Measurements from ENCODE around the gene PHLDB1.
"Not testable (repeated sequence)": the region's sequence is repeated elsewhere in the genome, so short reads cannot be mapped to it uniquely, and the experiment has no call there.

Gene PHLDB1

DNA sequence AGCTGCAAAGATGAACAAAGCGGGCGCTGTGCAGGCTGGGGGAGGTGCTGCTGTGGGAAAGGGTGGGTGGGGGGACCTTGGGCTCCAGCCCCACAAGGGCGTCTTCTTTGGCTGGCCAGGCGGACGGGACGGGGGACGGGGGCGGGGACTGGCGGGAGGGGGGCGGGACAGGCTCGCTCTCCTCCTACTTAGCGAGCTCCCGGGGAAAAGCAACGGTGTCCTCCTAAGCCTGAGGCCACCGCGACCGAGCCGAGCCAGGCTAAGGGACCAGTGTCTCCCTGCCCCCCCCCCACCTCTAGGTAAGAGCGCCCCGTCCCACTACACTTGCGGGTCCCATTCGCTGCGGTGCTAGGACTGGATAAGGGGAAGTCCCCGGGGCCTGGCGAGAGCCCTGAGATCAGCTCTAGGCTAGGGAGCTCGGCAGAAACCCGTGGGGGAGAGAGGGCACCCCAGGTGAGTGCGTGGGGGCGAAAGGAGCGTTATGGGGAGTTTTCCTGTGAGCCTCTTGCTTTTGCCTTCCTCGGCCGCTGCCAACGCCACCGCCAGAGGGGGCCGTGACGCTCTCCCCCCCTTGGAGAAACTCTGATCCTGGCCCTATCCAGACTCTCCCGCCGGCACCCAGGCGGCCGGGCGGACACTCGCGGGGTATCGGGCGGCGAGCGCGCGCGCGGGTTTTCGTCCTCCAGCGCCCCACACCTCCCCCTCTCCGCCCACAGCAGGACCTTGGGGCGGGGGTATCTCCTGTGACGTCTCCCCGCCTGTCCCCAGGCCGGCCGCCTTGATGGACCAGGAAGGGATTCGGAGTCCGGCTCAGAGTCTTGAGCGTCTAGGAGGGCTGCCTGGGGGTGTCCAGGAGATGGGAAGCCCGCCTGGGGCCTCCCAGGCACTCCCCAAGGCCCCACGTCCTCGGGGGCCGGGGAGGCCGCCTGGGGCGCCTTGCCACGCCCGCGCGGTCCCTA, at the start of gene PHLDB1:
TSS of gene PHLDB1 (plus strand) at position 215 of the 959 bp plus-strand sequence. CDS start 6,222 bp downstream, outside the sequence.
- DNase-seq: peak in 1 of 2 experiments; percentile 23

DNA sequence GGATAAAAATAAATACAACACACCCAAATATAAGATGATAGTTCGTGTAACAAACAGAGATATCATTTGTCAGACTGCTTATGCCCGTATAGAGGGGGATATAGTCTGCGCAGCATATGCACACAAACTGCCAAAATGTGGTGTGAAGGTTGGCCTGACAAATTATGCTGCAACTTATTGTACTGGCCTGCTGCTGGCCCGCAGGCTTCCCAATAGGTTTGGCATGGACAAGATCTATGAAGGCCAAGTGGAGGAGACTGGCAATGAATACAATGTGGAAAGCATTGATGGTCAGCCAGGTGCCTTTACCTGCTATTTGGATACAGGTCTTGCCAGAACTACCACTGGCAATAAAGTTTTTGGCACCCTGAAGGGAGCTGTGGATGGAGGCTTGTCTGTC, 46.6 kb upstream of the PHLDB1 start:
- no peak for DNase-seq

DNA sequence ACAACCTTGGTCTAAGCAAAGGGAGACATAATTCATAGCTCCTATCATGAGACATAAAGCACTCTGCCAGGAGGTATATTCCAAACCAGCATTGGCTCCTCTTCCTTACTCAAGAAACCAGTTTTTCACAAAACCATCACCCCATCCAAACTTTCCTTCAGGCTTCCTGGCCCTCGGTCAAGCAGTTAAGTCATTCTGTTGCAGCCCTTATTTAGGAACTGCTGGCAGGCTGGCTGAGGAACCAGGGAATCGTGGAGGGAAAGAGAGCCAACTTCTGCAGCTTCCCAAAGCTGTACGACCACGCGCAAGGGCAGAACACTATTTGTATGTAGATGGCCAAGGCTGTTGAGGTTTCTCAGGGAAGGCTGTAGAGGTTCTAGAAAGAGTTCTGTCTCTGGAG, 42.4 kb upstream of the PHLDB1 start:
- DNase-seq: no peak

DNA sequence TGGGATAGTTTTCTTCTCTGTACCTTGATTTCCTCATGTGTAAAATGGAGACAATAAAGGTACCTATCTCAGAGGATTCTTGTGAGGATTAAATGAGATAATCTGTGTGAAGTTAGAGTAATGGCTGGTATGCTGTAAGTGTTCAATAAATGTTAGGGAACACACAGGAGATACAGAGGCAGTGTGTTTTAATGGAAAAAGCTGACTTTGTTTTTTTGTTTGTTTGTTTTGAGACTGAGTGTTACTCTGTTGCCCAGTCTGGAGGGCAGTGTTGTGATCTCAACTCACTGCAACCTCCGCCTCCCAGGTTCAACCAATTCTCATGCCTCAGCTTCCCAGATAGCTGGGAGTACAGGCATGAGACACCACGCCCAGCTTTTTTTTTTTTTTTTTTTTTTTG, 37.7 kb upstream of the PHLDB1 start:
- DNase-seq: no peak

DNA sequence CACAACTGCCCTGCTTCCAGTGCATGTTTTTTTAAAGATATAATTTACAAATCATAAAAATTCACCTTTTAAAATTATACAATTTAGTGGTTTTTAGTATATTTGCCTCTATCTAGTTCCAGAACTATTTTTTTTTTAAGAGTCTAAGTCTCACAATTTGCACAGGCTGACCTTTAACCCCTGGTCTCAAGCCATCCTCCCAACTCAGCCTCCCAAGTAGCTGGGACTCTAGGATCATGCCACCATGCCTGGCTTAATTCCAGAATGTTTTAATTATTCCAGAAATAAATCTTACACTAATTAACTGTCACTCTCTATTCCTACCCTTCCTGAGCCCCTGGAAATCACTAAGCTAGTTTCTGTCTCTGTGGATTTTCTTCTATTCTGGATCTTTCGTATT, 36.6 kb upstream of the PHLDB1 start:
- no peak for DNase-seq

DNA sequence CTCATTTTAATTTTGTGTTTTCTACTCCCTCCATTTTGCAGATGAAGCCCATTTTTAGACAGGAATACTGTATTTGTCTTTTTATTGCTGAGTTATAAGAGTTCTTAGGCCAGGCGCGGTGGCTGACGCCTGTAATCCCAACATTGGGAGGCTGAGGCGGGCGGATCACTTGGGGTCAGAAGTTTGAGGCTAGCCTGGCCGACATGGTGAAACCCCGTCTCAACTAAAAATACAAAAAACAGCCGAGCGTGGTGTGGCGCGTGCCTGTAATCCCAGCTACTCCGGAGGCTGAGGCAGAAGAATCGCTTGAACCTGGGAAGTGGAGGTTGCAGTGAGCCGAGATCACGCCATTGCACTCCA, 35.7 kb upstream of the PHLDB1 start:
- DNase-seq: not testable (repeated sequence)

DNA sequence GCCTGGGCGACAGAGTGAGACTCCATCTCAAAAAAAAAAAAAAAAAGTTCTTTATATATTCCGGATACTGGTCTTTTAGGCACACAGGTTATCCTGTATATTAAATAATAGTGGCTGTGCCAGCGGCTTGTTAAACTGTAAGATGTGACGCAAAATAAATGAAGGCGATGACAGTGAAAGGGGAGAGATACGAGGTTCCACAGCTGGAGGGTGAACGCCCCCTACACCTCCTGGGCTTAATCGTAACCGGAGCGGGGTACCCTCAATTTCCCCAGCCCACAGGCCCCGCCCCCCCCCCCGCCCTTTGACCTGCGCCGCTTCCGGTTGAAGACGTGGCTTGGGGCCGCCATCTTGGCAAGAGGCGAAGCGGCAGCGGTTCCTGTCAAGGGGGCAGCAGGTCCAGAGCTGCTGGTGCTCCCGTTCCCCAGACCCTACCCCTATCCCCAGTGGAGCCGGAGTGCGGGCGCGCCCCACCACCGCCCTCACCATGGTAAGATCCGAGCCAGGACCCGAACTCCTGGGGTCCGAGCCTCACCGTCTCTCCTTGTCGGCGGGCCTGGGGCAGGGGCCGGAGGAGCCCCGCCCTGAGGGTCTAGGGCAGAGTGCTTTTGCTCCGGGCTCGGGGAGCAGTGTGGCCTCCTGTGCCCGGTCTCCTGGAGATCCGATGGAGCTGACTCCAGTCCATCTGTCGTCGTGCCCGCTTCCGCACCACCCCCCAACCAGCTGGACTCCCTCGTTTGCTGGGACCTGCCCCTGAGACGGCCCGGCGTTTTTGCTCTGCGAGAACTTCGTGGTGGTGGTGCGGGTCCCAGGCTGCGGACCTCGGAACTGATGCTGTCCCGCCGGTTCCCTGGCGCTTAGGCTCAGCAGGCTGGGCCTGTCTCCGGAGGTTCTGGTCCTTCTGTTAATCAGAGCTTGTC, 35.1 kb upstream of the PHLDB1 start, which contains the start of gene ARCN1:
TSS of gene ARCN1 (plus strand) at position 349 of the 920 bp plus-strand sequence. CDS start at position 488, 139 bp downstream.
- DNase-seq: peak; percentile 32 to 61

DNA sequence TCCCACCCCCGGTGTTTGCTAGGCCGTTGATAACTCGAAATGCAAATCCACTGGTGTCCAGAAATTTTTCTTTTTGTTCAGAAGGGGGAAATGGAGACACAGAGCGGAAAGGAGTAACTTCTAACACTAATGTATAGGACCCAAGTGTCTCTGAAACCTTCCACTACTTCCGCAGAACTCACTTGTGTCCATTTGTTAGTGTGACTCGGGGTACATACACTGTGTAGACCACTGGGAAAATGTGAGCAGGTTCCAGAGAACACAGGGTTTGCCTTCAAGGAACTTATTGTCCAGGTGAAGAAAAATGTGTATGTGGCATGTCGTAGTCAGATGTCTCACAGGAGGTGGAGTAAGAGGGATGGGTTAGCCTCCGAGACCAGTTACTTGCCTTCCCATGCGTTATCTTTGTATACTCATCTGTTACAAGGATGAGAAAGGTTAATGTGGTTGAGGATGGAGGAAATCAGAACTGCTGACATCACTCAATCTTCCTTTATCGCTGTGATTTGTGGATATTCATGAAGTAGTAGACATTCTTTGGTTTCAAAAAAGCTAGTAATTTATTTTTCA, 34.3 kb upstream of the PHLDB1 start:
- peak; percentile 9 to 31 for DNase-seq

DNA sequence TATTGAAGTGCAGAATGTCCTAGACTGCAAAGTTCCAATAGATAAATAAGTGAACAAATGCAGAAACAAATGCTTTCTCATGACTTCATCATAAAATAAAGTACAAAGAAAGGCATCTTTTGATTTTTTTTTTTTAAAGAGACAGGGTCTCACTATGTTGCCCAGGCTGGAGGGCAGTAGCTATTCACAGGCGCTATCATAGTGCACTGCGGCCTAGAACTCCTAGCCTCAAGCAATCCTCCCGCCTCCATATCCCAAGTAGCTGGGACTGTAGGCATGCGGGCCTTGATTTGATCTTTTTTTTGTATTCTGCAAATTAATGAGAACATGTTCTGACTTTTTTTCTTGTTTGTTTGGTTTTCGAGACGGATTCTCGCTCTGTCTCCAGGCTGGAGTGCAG, 32.8 kb upstream of the PHLDB1 start:
- no peak for DNase-seq

DNA sequence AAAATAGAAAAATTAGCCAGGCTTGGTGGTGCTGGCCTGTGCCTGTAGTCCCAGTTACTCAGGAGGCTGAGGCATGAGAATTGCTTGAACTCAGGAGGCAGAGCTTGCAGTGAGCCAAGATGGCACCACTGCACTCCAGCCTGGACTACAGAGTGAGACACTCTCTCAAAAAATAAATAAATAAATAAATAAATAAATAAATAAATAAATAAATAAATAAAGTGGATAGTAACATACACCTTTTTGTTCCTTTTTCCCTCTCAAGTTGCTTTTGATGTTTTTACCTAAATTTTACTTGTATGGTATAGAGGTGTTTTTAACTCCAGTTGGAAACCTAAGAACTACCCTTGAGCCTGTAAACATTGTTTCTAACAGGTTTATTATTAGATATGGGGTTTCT, 29.4 kb upstream of the PHLDB1 start:
- not testable (repeated sequence) for DNase-seq

DNA sequence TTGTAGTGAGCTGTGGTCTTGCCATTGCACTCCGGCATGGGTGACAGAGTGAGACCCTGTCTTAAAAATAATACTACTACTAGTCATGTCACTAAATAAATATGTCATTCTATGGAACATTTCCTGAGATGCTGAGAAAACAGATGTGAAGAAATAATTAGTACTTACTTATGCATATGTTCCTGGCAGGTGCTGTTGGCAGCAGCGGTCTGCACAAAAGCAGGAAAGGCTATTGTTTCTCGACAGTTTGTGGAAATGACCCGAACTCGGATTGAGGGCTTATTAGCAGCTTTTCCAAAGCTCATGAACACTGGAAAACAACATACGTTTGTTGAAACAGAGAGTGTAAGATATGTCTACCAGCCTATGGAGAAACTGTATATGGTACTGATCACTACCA, 26.4 kb upstream of the PHLDB1 start:
- no peak for DNase-seq

DNA sequence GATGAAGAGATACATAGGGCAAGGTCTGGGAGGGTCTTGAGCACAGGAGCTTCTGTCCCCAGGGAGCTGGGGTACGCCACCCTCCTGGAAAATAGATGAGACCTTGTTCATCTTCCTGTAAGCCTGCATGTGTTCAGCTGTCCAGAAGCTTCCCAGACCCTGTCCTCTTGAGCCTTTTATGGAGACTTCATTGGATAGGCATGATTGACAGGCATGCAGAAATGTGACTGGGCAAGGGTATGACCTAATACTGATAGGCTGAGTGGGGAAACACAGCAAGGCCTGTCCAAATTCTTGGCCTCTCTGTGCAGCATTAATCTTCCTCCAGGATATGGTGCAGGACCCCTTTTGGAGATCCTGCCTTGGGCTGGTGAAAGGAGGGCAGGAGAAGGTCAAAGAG, 19.5 kb upstream of the PHLDB1 start:
- no peak for DNase-seq

DNA sequence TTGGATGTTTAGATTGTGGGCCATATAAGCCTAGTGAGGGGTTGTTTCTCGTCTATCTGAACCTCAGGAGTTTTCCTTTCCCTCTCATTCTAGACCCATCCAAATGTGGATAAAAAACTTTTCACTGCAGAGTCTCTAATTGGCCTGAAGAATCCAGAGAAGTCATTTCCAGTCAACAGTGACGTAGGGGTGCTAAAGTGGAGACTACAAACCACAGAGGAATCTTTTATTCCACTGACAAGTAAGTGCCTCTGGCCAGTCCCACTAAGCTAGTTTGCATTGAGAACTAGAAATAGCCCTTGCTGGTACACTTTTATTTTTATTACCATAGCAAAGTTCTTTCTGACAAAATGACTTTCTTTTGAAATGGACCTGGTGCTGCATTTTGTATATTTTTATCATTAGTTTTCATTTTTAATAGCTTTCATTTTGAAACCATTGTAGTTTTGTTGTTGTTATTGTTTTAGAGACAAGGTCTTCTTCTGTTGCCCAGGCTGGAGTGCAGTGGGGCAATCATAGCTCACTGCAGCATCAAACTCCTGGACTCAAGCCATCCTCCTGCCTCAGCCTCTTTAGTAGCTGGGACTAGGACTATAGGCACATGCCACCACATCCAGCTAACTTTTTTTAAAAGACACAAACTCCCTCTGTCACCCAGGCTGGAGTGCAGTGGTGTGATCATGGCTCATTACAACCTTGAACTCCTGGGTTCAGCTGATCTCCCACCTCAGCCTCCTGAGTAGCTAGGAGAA, 14.6 kb upstream of the PHLDB1 start:
- no peak for DNase-seq

DNA sequence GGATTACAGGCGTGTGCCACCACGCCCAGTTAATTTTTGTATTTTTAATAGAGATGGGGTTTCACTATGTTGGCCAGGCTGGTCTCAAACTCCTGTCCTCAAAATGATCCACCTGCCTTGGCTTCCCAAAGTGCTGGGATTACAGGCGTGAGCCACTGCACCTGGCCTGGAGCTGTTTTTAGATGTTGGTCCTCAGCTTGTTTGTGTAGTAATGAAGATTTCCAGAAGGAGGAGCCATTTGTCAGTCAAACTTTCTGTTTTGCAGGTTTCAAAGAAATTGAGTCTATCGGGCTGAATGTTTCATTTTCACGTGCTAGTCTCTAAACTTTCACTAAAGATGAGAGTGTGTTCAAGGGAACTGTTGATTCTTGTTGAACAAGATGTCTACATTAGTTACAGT, 12.4 kb upstream of the PHLDB1 start:
- DNase-seq: not testable (repeated sequence)

DNA sequence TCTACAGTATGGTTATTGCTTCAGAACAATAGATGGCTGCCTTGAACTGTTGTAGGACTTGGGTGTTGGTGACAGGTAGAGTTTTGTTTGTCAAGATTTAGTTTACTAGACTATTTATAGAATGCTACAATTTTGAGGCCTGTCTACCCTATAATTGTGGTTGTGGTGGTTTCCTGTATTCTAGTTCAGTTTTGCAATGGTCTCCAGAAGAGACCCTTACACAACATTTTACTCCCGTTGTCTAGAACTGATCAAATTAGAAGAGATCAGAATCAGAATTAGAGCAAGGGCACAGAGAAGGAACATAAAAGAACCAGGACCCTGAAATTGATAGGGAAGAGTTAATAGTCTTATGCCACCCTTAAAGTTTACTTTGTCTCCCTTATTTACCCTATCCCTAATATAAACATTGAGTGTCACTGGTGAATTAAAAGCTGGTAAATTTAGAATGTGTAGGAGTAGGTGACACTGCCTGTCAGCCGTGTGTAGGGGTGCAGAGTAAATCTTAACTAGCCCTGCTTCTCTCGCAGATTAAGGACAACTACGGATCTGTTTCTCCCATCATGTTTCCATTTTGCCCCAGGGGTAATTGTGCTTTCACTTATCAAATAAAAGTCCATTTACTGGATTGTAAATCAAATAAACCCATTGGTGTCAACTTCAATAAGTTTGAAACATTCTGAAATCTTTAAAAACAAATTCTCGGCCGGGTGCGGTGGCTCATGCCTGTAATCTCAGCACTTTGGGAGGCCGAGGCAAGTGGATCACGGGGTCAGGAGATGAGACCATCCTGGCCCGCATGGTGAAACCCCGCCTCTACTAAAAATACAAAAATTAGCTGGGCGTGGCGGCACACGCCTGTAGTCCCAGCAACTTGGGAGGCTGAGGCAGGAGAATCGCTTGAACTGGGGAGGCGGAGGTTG, 10.9 kb upstream of the PHLDB1 start:
- DNase-seq: no peak

DNA sequence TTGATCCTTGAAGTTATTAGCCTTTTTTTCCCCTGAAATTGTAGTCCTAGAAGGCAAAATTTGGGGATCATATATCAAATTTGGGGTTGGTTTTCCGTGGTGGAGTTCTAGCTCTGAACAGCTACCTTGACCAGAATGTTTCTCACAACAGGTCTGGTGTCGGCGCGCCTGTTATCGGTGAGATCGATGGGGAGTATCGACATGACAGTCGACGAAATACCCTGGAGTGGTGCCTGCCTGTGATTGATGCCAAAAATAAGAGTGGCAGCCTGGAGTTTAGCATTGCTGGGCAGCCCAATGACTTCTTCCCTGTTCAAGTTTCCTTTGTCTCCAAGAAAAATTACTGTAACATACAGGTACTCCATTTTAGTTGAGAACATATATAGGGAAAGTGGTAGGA, 9.9 kb upstream of the PHLDB1 start:
- DNase-seq: no peak

DNA sequence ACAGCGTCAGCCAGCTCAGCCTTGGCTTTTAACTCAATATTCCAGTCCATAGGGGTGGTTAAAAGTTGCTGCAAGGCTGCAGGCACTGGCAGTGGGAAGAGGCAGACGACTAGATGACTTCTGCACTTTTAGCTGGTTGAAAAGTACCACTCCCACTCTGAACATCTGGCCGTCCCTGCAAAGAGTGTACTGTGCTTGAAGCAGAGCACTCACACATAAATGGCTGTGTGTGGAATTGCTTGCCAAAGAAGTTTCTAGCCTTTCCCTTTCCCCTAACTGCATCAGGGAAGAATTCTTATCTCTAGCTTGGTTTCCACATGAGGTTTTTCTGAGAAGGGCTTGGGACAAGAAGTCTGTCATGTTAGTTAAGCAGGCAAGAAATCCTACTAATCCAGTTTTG, 5.1 kb upstream of the PHLDB1 start:
- DNase-seq: no peak

DNA sequence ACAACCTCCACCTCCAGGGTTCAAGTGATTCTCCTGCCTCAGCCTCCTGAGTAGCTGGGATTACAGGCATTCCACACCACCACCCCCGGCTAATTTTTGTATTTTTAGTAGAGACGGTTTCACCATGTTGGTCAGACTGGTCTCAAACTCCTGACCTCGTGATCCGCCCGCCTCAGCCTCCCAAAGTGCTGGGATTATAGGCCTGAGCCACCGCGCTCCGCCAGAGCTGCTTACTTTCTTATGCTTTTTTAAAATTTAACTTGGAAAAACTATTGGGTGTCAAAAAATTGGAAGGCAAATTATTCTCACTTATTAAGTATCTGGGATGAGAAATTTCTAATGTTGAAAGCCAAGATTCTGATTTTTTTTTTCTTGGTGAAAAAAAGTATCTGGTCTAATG, 3.7 kb upstream of the PHLDB1 start:
- not testable (repeated sequence) for DNase-seq

DNA sequence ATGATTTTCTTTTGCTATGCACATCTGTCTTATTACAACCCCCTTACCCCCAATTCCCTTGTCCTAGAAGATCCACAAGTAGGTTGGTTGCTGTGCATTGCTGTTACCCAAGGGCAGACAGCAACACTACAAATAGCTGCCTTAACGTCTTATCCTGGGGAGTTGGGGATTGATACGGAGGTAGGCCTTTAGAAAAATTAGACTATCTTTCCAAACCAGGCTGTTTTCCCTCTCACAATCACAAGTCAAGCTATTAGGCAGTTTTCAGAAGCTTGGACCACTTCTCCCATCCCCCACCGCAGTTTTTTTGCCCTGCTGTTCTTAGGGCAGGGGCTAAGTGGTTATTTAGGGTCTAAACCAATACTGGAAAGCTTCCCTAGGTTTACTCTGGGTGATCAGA, 2.8 kb upstream of the PHLDB1 start:
- DNase-seq: no peak

DNA sequence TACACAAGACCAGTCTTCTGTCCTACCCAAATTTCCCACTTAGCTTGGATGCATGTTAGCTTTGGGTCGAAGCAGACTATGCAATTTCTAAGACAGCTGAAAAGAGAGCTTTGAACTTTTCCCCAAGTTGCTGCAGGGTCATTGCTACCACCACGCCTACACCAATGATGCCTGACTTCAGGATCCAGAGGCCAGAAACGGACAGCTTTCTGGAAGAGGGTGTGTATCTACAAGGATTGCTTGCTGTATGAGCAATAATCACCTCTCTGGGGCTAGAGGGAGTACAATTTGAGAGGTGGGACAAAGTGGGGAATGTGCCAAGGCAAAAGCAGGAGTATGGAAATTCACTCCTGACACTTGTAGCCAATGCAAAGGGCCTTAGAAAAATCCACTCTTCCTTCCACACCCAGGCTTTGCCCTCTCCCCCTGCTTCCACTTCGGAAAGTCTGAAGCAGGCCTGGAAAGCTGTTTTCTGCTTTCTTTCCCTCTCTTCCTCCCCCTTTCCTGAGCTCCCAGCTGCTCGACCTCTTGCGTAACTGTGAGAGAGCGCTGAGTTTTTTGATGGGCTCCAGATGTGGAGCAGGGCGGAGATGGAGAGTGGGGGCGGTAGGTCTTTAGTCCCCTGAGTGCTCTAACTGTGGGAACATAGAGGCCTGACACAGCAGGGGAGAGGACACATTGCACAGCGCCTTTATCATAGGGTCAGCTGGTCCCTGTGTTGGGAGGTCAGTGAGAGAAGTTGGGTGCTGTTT, 2.1 kb upstream of the PHLDB1 start:
- no peak for DNase-seq

Data from AML-193 (cell line).